OCI-LY3 (cell line): ENCODE measurements around the gene FBRSL1.

Experiments used
- H2AFZ ChIP-seq: fragments of 200-600, 300-600 bp; shearing (Covaris generic); 2 replicates; pipeline ENCODE4 v1.6.0; 2014; ENCODE audit warnings: antibody characterized with exemption, low read depth, low read length
- H3K27ac ChIP-seq: fragments of 200-600, 300-600 bp; sonication (generic); 2 replicates; pipeline ENCODE4 v1.5.1; 2014; ENCODE audit warnings: mild to moderate bottlenecking, low read length, moderate library complexity, mixed read lengths
- H3K27me3 ChIP-seq: fragments of 200-600, 300-600 bp; sonication (generic); 2 replicates; pipeline ENCODE4 v1.6.1; 2014; ENCODE audit warnings: low read depth, low read length, mixed read lengths
- H3K36me3 ChIP-seq: fragments of 200-600, 300-600 bp; sonication (generic); replicated peaks from 2 replicates; pipeline ENCODE3; 2014; ENCODE audit warnings: low read depth, low read length, mixed read lengths
- H3K4me1 ChIP-seq: fragments of 300-600, 200-600 bp; sonication (generic); 2 replicates; pipeline ENCODE4 v1.6.1; 2014; ENCODE audit warnings: low read length, mixed read lengths
- H3K4me2 ChIP-seq: fragments of 200-600, 300-600 bp; sonication (generic); 2 replicates; pipeline ENCODE4 v1.6.1; 2014; ENCODE audit warnings: low read length, mixed read lengths
- H3K4me3 ChIP-seq: fragments of 300-600, 200-600 bp; sonication (generic); 2 replicates; pipeline ENCODE4 v1.5.1; 2014; ENCODE audit warnings: antibody characterized with exemption, mild to moderate bottlenecking, low read length, moderate library complexity
- H3K79me2 ChIP-seq: fragments of 300-600, 200-600 bp; shearing (Covaris generic); 2 replicates; pipeline ENCODE4 v1.6.1; 2014; ENCODE audit warnings: mild to moderate bottlenecking, low read length, mixed read lengths
- H3K9ac ChIP-seq: fragments of 300-600, 200-600 bp; shearing (Covaris generic); 2 replicates; pipeline ENCODE4 v1.6.0; 2014; ENCODE audit warnings: mild to moderate bottlenecking, low read length, moderate library complexity
- H3K9me3 ChIP-seq: fragments of 200-600, 300-600 bp; shearing (Covaris generic); 2 replicates; pipeline ENCODE4 v1.6.1; 2014; ENCODE audit warnings: low read length, mixed read lengths; ENCODE audit not compliant: insufficient read depth
- H4K20me1 ChIP-seq: fragments of 200-600, 300-600 bp; sonication (generic); 2 replicates; pipeline ENCODE4 v1.6.1; 2016; ENCODE audit warnings: low read length, mixed read lengths; ENCODE audit not compliant: insufficient read depth
- CTCF ChIP-seq: fragments of 200-600, 300-600 bp; sonication (generic); IDR thresholded peaks from 2 replicates; pipeline ENCODE4 v1.5.1; 2014; ENCODE audit warnings: antibody characterized with exemption, low read length, low read depth
- EZH2phosphoT487 ChIP-seq: fragments of 200-600 bp; shearing (Covaris generic); IDR thresholded peaks from 2 replicates; pipeline ENCODE4 v1.6.1; 2018; ENCODE audit warnings: antibody characterized with exemption, mixed run types, low read depth

Gene FBRSL1

GRCh38 chr12:132507656-132508490, 17.9 kb downstream of the FBRSL1 start:
- no peak overlapping the region for H3K4me3 ChIP-seq
- no peak overlapping the region for H3K4me2 ChIP-seq
- peaks cover 47% of the 10 kb centered on the region for H3K79me2 ChIP-seq
- H2AFZ ChIP-seq: no peak overlapping the region
- no peaks in the 10 kb centered on the region for H3K9me3 ChIP-seq
- H4K20me1 ChIP-seq: peaks cover 51% of the 10 kb centered on the region
- no peaks in the 10 kb centered on the region for H3K4me1 ChIP-seq
- no peaks in the 10 kb centered on the region for H3K27me3 ChIP-seq
- no peak overlapping the region for H3K27ac ChIP-seq
- no peaks in the 10 kb centered on the region for H3K36me3 ChIP-seq
- H3K9ac ChIP-seq: no peak overlapping the region
- TF ChIP-seq CTCF: peak; percentile 17; the same call in 1 of the 2 replicates
- TF ChIP-seq EZH2phosphoT487: no peak

- no peaks in the 10 kb centered on the region for H3K36me3 ChIP-seq
- no peak overlapping the region for H2AFZ ChIP-seq
- H3K27me3 ChIP-seq: no peaks in the 10 kb centered on the region
- H3K4me1 ChIP-seq: no peaks in the 10 kb centered on the region
- no peak overlapping the region for H3K9ac ChIP-seq
- H4K20me1 ChIP-seq: peaks cover 47% of the 10 kb centered on the region
- peaks cover 42% of the 10 kb centered on the region for H3K79me2 ChIP-seq
- no peak overlapping the region for H3K4me2 ChIP-seq
- TF ChIP-seq EZH2phosphoT487 (no peak), CTCF (no peak)
- H3K27ac ChIP-seq: no peak overlapping the region
- no peaks in the 10 kb centered on the region for H3K9me3 ChIP-seq
- no peak overlapping the region for H3K4me3 ChIP-seq
Measured at GRCh38 chr12:132508491-132508740, 18.5 kb downstream of the FBRSL1 start.

DNA sequence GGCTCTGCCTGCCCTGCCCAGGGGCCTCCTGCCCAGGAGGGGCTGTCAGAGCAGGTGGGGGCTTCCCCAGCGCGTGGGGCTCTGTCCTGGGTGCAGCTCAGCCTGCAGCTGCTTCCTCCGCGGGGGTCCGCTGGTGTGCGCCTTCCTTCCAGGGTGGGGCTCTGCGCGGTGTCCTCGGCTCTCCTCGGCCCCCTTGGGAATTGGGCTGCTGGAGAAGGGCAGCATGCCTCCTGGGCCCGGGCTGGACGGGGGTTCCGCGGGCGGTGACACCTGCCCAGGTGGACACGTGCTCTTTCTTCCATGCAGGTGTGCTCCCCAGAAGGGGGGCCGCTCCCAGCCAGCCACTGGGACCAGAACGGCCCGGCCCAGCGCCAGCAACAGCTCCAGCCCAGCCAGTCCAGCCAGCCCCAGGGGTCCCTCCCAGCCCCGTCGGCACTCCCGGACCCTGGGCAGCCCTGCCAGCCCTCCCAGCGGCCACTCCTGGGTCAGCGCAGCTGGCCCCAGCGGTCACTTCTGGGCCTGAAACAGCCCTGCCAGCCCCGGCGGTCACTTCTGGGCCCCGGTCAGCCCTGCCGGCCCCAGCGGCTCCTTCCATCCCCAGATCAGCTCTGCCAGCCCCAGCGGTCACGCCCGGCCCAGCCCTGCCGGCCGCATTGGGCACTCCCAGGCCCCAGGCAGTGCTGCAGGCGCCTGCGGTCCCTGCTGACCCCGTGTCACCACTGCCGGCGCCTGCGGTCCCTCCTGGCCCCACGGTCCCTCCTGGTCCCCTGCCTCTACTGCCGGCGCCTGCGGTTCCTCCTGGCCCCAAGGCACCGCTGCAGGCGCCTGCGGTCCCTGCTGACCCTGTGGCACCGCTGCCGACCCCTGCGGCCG, 19.1 kb downstream of the FBRSL1 start:
- Histone ChIP-seq H3K36me3 (no peaks in the 10 kb centered on the region), H3K9me3 (no peaks in the 10 kb centered on the region), H3K9ac (no peak overlapping the region), H3K4me1 (no peaks in the 10 kb centered on the region), H2AFZ (no peak overlapping the region), H3K27ac (no peak overlapping the region), H4K20me1 (peaks cover 42% of the 10 kb centered on the region), H3K4me2 (no peak overlapping the region), H3K79me2 (peaks cover 35% of the 10 kb centered on the region), H3K4me3 (no peak overlapping the region), H3K27me3 (no peaks in the 10 kb centered on the region)
- TF ChIP-seq EZH2phosphoT487: no peak
- no peak for TF ChIP-seq CTCF

GRCh38 chr12:132510111-132510724, 20.3 kb downstream of the FBRSL1 start:
- no peak overlapping the region for H3K9ac ChIP-seq
- H3K4me1 ChIP-seq: no peaks in the 10 kb centered on the region

More at GRCh38 chr12:132510111-132510724, 20.3 kb downstream of the FBRSL1 start:
- Histone ChIP-seq H3K9me3 (no peaks in the 10 kb centered on the region), H2AFZ (no peak overlapping the region), H3K4me2 (no peak overlapping the region), H4K20me1 (peaks cover 31% of the 10 kb centered on the region), H3K4me3 (no peak overlapping the region), H3K27ac (no peak overlapping the region), H3K36me3 (no peaks in the 10 kb centered on the region), H3K27me3 (no peaks in the 10 kb centered on the region), H3K79me2 (peaks cover 24% of the 10 kb centered on the region)
- TF ChIP-seq EZH2phosphoT487 (no peak), CTCF (no peak)
